Smooth muscle cell (in vitro differentiated cells): ENCODE results near the gene FOXP1. TPM values are rescaled to one million over a fixed set of nuclear protein-coding genes. Genes with fewer than 3 reads are reported as not detected.

Source experiments
- DNase-seq: peaks from one replicate; lab custom pipeline; 2025; ENCODE audit not compliant: unreplicated experiment; lab: John Stamatoyannopoulos, UW
- H2AFZ ChIP-seq: fragments of 200-600 bp; sonication (generic); 2 replicates; pipeline ENCODE4 v1.6.0; 2016; ENCODE audit warnings: antibody characterized with exemption, low read depth, mild to moderate bottlenecking
- H3F3A ChIP-seq: fragments of 200-600 bp; sonication (generic); 2 replicates; pipeline ENCODE4 v1.6.0; 2017; ENCODE audit warnings: antibody characterized with exemption, low read depth
- H3K27ac ChIP-seq: fragments of 200-600 bp; sonication (generic); 2 replicates; pipeline ENCODE4 v1.5.1; 2016; ENCODE audit warnings: low read depth, mild to moderate bottlenecking
- H3K27me3 ChIP-seq: fragments of 200-600 bp; sonication (generic); 2 replicates; pipeline ENCODE4 v1.6.1; 2016; ENCODE audit warnings: low read depth, mild to moderate bottlenecking
- H3K36me3 ChIP-seq: fragments of 200-600 bp; sonication (generic); 2 replicates; pipeline ENCODE4 v1.5.1; 2016; ENCODE audit warnings: low read depth
- H3K4me1 ChIP-seq: fragments of 200-600 bp; sonication (generic); 2 replicates; pipeline ENCODE4 v1.5.1; 2016; ENCODE audit warnings: low read depth
- H3K4me2 ChIP-seq: fragments of 200-600 bp; sonication (generic); 2 replicates; pipeline ENCODE4 v1.6.0; 2016; ENCODE audit warnings: mild to moderate bottlenecking
- H3K4me3 ChIP-seq: fragments of 200-600 bp; sonication (generic); 2 replicates; pipeline ENCODE4 v1.5.1; 2016; ENCODE audit warnings: mild to moderate bottlenecking
- H3K79me2 ChIP-seq: fragments of 200-600 bp; sonication (generic); 2 replicates; pipeline ENCODE4 v1.6.0; 2016; ENCODE audit warnings: low read depth, mild to moderate bottlenecking
- H3K9ac ChIP-seq: fragments of 200-600 bp; sonication (generic); 2 replicates; pipeline ENCODE4 v1.6.0; 2016; ENCODE audit warnings: low read depth
- H3K9me3 ChIP-seq: fragments of 200-600 bp; sonication (generic); replicated peaks from 2 replicates; pipeline ENCODE4 v1.5.1; 2016; ENCODE audit warnings: low read depth
- H4K20me1 ChIP-seq: fragments of 200-600 bp; sonication (generic); 2 replicates; pipeline ENCODE4 v1.6.0; 2016; ENCODE audit warnings: low read depth
- CTCF ChIP-seq: fragments of 200-600 bp; sonication (generic); IDR thresholded peaks from 2 replicates; pipeline ENCODE4 v1.5.1; 2017; ENCODE audit warnings: borderline replicate concordance, mild to moderate bottlenecking, antibody characterized with exemption; ENCODE audit not compliant: insufficient read depth, poor library complexity, severe bottlenecking
- WGBS: methylation state at CpG from one replicate; pipeline ENCODE4 v1.1.7; 2016; ENCODE audit warnings: low lambda C conversion rate; 5-methylcytosine and 5-hydroxymethylcytosine counted together
- polyA plus RNA-seq: library from polyadenylated mRNA; unstranded; fragments of >200 nt; fragmentation: Nextera tagmentation; extraction: Ambion mirVana; gene quantifications from 2 replicates; pipeline ENCODE4 v1.2.1, GENCODE V29; 2016
- total RNA-seq: library from RNA; depleted of rRNA; stranded (reverse); fragments of >200 nt; gene quantifications from 2 replicates; pipeline ENCODE4 v1.2.3, GENCODE V29; 2014

FOXP1 gene
- total and polyA plus RNA-seq, 2 experiments from 2014 or later, result 40.9 to 68.0 TPM

- H3K9ac ChIP-seq, result no peak overlapping the region
- no peaks in the 10 kb centered on the region for H4K20me1 ChIP-seq
- H2AFZ ChIP-seq, result no peak overlapping the region
- no peak for DNase-seq
- H3K27ac ChIP-seq, result no peak overlapping the region
- no peak overlapping the region for H3K4me3 ChIP-seq
- H3K36me3 ChIP-seq, result no peaks in the 10 kb centered on the region
- H3K79me2 ChIP-seq, result no peaks in the 10 kb centered on the region
- no peaks in the 10 kb centered on the region for H3F3A ChIP-seq
- H3K27me3 ChIP-seq, result no peaks in the 10 kb centered on the region
- peaks cover 5% of the 10 kb centered on the region for H3K4me1 ChIP-seq
- WGBS, result 64% methylated on average over 1 of the region's 1 CpG
- no peaks in the 10 kb centered on the region for H3K9me3 ChIP-seq
- H3K4me2 ChIP-seq, result no peak overlapping the region
- no peak for TF ChIP-seq CTCF
Observed at GRCh38 chr3:71469138-71469435, 114.4 kb downstream of the FOXP1 start.

GRCh38 chr3:71468311-71469137 is 115.0 kb downstream of the FOXP1 start:
- no peak for TF ChIP-seq CTCF
- Histone ChIP-seq H2AFZ (no peak overlapping the region), H4K20me1 (no peaks in the 10 kb centered on the region), H3K27ac (no peak overlapping the region), H3K79me2 (no peaks in the 10 kb centered on the region), H3F3A (no peaks in the 10 kb centered on the region), H3K4me2 (no peak overlapping the region), H3K4me1 (peaks cover 5% of the 10 kb centered on the region), H3K9ac (no peak overlapping the region), H3K27me3 (no peaks in the 10 kb centered on the region), H3K4me3 (no peak overlapping the region), H3K36me3 (no peaks in the 10 kb centered on the region), H3K9me3 (no peaks in the 10 kb centered on the region)
- WGBS, result 74% methylated on average over 12 of the region's 12 CpGs
- no peak for DNase-seq

GRCh38 chr3:71466483-71466882 is 117.0 kb downstream of the FOXP1 start:
- no peak for DNase-seq

More at GRCh38 chr3:71466483-71466882, 117.0 kb downstream of the FOXP1 start:
- H3K27me3 ChIP-seq, result no peaks in the 10 kb centered on the region
- peaks cover 5% of the 10 kb centered on the region for H3K4me1 ChIP-seq
- TF ChIP-seq CTCF, result no peak
- H2AFZ ChIP-seq, result no peak overlapping the region
- no peak overlapping the region for H3K27ac ChIP-seq
- H3K4me3 ChIP-seq, result no peak overlapping the region
- no peaks in the 10 kb centered on the region for H3K36me3 ChIP-seq
- H3K4me2 ChIP-seq, result peak overlapping the region; percentile 32
- 74% methylated on average over 10 of the region's 10 CpGs for WGBS
- H3K79me2 ChIP-seq, result no peaks in the 10 kb centered on the region
- no peaks in the 10 kb centered on the region for H3K9me3 ChIP-seq
- no peaks in the 10 kb centered on the region for H4K20me1 ChIP-seq
- no peaks in the 10 kb centered on the region for H3F3A ChIP-seq
- H3K9ac ChIP-seq, result no peak overlapping the region
